ENCODE measurements around the gene SMCO2.
"Not testable (repeated sequence)": the region's sequence is repeated elsewhere in the genome, so short reads cannot be mapped to it uniquely, and the experiment has no call there.

The SMCO2 gene

DNA sequence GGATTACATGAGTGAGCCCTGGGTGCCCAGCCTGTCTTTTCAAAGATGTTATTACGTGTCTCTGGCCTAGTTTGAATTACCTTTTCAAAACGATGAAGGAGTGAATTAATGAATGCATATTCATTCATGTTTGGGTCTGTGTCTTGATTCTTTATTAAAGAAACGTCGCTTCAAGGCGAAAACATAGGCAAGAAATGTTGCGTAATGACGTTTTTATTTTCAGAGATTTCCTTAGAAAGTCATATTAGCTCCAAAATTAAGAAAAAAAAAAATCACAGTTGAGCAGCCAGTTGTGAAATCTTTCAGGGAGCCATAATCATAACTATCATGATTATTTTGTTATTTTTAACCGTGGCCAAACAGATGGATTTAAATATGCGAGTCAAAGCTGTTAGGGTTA, 81.0 kb downstream of the SMCO2 start:
- DNase-seq (ENCODE audit: low spot score), result no peak

DNA sequence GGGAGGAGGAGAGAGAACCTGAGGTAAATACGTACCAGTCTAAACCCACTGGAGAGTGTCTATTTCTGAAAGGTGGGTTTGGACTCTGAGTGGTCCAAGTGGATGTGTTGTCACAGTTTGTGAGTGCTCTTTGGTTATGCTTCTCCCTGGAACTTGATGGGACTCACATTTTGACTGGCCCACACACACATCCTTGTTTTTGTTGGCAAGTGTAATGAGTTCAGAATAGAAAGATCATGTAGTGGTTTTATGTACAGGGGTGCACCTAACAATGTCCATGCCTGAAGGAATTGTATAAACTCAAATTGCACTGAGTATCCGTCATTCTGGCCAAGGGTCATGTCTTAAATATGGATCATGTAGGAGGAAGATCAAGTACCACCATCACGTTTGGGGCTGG, 82.3 kb downstream of the SMCO2 start:
- DNase-seq (ENCODE audit: low spot score), result no peak

DNA sequence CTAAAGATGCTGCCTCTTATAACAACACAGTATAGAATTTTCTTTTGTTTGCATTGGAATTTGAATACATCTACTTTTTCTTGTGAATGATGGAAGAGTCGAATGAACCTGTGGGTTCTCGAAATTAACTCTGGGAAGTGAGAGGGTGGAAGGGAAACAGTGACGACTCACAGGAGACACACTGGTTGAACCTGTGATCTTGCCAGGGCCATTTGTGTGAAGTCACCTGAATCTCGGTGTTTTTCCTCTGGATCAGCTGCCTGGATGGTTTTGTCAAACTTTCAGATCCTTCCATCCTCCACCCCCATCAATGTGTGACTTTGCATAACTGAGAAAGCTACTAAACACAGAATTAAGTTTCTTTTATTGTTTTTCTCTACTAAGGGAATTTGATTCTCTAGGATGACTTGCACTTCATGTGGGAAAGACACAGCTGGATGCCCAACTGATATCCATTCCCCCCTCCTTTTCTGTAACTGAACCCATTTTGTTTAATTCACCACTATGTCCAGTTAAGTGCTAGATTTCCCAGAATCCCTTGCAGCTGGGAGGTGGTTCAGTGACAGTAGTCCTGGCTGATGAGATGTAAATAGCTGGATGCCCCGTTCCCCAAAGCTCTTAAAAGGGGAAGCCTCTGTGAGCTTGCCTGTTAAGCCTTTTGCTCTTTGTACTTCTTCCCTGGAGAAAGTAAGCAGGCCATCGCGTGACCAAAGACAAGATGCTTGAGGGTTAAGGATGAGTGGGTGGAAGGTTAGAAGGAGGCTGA, 83.8 kb downstream of the SMCO2 start:
- DNase-seq (ENCODE audit: low spot score), result no peak

DNA sequence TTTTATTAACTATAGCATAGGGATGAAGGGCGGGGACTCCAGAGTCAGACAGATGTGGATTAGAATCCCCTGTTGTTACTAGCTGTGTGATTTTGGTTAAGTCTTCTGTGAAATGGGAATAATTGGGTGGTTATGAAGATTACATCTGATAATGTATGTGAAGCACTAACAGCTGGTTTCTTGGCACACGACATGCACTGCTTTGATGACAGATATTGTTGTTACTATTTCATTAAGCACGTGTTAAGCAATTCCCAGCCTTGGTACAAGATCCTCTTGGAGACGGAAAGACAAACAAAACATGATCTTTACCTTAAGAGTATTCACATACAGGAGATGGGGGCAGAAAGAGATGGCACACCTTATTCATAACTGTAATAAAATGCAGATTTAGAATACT, 85.4 kb downstream of the SMCO2 start:
- DNase-seq (ENCODE audit: low spot score), result no peak

DNA sequence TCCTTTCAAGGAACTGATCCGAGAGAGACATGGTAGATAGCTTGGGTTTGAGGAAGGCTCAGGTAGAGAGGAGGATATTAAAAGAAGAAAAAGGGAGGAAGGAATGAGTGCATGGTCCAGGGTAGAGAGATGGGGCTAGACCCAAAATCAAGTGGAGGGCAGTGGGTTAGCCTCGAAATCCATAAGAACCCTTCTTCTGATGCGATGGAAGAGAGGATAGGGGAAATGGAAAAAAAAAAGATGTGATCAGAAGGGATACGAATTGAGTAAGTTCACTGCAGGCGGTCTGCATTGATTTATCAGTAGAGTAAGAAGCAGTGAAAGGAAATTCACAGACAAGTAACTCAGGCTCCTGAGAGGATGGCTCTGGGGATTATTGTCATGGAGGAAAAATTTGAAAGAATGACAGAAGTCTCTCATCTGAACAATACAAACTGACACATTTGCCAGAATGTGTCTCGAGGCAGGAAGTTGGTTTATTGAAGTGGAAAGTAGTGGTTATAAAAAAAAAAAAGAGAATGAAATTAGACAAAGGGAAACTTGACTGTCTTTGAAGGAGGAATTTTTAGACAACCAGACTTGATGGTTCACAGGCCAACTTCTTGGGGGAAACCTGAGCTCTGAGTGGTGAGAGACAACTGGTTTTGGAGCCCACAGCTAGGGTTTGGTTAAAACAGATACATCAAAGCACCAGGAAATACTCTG, 87.7 kb downstream of the SMCO2 start:
- DNase-seq (ENCODE audit: low spot score), result no peak

DNA sequence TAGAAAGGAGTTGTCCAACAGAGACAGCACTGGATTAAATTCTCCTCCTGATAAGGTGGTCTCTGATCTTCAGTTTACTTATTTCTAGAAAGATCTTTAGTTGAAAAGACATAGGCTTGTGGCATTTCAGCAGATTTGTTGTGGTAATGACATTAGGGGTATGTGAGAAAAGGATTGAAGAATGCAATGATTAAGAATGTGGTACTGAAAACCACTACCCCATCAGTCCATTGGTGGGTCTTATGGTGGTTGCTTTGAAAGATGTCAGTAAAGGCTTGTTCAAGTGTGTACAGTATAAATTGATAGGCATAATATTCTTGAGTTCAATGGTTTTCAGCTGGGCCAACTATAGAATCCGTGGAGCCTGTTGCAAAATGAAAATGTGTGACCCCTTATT, 88.2 kb downstream of the SMCO2 start:
- no peak for DNase-seq (ENCODE audit: low spot score)

DNA sequence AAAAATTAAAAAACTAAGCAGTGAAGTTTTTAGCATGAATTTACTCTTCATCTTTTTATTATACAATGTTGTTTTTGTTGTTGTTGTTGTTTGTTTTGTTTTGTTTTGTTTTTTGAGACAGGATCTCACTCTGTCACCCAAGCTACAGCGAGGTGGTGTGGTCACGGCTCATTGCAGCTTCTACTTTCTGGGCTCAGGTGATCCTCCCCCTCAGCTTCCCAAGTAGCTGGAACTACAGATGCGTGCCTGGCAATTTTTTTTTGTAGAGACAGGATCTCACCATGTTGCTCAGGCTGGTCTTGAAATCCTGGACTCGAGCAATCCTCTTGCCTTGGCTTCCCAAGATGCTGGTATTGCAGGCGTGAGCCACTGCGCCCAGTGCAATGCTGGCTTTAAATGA, 88.8 kb downstream of the SMCO2 start:
- DNase-seq (ENCODE audit: low spot score), result no peak

DNA sequence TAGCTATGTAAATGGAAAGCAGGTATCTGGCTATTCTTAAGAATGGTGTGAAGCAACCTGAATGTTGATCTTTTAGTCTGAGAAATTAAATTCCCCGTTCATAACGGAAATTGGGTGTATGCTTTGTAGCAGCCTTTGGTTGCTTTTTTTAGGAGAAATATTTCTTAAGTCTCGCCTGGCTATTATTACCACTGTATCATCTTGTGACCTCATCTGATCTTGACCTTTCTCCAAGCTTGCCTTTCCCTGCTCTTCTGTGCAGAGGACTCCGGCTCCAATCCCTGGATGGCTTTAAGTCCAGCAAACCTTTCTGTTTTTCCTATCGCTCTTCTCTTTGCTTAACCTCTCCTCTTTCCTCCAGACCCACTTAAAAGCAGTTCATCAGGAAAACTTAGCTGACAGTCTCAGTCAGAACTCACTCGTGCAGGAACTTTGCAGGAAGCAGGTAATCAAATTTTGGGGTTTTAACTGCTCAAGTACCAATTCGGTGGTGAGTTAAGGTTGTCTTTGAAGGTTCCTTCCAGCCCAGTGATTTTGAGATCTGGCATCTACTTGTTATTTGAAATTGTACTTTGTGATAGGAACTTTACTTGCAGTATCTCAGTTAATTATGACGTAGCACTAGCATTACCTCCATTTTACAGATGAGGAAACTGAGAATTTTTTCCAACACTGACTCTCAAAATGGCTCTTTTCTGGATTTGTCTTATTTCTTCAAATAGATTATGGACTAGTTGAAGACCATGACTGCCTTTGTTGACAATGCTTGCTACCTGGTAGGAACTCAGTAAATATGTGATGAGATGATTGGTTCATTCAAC, 91.5 kb downstream of the SMCO2 start:
- no peak for DNase-seq (ENCODE audit: low spot score)

DNA sequence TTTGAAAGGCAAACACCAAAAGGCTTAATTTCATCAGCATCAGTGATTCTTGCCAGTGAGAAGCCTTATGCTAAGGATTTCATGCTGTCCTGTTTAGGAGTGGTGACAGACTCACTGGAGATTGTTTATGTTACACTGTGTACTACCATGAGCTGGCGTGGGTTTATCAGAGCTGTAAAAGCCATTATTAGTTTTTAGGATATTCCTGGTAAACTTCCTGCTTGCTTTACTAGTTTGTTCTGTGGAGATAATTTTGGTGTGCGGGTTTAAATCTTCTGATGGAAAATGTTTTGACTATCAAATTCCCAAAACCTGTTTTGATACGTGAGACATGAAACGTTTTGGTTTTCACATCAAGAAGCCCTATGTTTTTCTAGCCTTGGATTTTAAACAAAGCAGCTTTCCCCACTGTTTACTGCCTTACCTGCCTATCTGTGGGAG, 92.7 kb downstream of the SMCO2 start:
- DNase-seq (ENCODE audit: low spot score), result no peak

DNA sequence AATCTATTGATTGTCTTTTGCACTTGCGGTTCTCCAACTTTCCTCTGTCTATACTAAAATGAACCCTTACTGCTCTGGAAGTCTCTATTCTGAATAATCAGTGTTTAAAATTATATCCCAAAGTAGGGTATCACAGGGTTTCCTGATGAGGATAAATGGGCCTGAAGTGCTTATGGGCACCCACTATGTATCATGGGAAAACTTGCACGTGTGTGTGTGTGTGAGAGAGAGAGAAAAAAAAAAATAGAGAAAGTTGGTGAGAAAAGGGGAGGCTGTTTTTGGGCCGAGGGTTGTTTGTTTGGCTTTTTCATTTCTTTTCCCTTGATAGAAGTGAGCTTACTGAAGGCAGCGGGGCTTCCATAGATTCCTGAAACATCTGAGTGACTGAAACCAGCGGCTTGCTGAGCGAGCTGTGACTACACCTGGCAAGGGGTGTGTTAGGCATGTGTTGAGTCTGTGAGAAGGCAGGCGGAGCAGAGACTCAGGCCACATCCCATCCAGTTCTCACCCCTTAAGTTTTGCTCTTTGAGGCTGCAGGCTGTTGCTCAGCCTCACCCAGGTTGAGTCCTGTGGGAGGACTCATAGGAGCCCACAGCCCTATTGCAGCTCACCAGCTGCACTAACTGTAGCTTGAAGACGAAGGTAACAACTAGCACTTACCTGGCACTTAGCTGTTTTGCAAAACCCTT, 94.6 kb downstream of the SMCO2 start:
- no peak for DNase-seq (ENCODE audit: low spot score)

DNA sequence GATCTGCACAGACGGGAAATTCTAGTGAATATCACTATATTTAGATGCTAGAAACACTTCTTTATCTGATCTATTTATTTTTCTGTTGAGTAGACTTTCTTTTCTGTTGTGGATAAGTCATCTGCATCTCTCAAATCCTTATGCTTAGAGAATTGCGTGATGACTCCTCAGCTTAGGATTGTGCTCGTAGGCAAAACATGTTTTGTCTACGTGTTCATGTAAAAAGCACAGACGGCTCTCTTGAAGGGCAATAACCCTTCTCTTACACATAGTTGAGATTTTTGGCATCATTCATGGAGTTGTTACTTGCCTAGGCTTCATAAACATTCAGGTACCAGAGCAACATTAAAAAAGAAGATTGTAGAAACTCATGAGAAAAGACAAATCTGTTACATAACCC, 96.1 kb downstream of the SMCO2 start:
- DNase-seq (ENCODE audit: low spot score), result no peak

DNA sequence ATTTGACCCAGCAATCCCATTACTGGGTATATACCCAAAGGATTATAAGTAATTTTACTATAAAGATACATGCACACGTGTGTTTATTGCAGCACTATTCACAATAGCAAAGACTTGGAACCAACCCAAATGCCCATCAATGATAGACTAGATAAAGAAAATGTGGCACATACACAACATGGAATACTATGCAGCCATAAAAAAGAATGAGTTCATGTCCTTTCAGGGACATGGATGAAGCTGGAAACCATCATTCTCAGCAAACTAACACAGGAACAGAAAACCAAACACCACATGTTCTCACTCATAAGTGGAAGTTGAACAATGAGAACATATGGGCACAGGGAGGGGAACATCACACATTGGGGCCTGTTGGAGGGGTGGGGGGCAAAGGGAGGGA, 98.3 kb downstream of the SMCO2 start:
- DNase-seq (ENCODE audit: low spot score), result not testable (repeated sequence)

DNA sequence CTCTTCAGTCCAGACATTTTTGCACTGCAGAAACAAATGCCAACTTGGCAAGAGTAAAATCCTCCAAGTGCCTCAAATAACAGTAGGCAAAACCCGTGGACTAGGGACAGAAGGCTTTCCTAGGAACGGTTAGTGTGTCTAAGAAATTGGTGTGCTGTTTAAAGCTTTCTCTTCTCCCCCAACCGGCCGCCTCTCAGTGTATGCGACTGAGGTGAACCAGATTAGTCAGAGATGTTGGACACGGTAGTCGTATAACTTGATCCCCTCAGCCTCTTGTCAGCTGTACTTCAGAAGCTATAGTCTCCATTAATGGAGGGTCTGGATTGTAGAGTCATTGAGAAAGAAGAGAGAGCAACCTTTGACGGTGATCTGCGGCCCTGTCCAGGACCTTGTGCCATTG, 99.1 kb downstream of the SMCO2 start:
- no peak for DNase-seq (ENCODE audit: low spot score)

DNA sequence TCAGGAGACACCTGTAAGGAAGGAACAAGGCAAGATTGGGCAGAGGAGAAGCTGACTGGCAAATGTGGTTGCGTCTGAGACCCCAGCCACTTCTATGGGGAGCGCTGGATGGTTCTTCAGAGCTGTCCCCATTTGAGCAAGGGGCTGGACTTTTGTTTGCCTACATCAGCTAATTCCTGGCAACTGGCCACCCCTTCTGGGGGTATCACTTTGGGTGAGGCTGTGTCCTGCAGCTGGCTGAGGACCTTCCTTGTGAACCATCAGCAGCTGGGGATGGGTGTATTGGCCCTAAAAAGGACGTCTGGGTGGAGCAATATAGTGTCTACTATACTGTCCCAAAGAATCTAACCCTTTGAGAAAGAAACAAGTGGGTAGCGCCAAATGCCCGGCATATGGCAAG, 101.1 kb downstream of the SMCO2 start:
- DNase-seq (ENCODE audit: low spot score), result no peak

DNA sequence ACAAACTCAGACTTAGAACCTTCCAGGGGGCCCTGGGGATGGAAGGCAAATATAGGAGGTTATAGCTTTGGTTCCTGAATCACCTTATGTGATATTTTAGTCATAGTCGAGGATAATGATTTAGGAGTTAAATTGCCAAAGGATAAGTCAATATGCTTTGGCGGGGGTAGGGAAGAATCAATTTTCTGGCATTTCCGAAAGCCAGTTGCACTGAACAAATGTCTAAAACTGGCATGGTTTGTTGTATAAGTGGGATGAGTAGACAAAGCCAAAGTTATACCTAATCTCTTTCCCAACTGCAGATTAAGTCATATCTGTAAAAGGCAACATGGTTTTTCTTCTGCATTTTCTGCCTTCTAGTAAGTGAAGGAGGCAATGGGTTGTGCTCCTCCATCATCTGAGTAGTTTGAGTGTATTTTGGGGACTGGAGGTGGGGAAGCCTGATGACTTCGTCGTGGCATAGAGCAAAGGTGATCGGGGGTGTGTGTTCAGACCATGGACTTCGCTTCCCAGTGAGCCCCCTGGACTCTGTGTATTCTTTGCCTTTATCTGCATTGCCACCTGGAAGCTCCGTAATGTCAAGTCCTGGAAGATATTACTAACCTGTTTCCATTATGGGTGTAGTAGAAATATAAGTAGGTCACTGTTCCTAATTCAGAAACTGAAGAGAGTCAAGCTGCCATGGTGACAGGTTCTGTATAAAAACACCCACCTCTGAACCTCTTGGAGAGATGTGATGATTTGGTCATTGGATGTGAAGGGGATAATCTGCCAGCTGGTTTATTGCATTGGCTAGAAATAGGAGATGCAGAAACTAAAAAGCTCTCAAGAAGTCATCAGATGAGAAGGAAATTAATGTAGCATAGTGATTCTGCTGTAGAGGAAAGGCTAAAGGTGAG, 102.0 kb downstream of the SMCO2 start:
- DNase-seq (ENCODE audit: low spot score), result no peak

DNA sequence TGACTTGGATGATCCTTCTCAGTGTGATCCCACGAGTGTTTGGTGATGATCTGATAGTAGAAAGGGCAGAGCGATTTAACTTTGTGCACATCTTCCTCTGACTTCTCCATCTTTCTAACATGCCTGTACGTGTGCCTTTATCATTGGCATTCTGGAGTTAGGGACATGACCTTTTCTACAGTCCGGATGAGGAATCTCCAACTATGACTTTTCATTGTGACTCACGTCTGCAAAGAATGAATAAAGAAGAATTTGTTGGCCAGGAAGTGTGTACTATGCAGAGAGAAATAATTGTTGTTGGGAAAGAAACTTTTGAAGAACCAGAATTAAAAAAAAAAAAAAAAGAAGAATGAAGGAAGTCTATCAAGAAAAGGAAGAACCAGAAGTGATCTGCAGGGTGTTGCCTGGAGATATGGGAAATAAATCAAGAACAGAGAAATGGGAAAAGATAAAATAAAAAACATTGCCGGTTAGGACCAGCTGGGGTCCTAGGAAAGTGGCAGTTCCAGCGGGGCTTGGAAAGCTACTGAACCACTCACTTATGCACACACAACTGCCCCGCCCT, 102.8 kb downstream of the SMCO2 start:
- no peak for DNase-seq (ENCODE audit: low spot score)

DNA sequence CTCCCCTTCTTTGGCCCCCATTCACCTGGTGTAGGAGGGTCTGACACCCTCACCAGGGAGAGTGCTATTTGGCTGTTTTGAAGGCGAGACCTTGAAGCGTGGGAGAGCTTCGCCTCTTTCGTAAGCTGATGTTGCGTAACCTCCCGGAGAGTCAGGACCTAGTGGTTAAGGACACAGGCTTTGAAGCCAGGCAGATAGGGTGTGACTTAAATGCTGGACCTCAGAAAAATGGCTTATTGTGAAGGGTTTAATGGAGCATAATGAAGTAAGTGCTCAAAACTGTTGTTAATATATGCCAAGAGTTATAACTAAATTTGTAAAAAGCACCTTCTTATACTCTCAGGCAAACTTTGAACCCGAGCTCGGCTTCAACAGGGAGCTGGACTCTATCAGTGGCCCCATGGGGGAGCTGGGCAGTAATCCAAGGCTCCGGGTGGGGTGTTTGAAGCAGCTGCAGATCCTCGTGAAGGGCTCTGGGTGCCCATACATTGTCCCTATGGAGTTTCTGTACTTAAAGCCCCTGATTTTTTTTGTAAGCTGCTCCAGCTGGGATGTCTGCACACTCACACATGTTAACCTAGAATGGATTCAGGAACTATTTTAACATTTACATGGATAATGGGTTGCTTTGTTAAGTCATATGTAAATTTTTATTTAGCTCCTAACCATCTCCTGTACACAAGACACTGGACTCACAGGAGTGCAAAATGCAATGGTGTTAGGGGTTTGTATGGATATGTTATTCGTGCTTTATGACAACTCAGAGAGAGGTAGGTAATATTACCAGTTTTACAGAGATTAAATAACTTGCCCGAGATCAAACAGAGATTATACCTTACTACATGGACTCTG, 103.5 kb downstream of the SMCO2 start:
- peak; percentile 79 for DNase-seq (ENCODE audit: low spot score)

DNA sequence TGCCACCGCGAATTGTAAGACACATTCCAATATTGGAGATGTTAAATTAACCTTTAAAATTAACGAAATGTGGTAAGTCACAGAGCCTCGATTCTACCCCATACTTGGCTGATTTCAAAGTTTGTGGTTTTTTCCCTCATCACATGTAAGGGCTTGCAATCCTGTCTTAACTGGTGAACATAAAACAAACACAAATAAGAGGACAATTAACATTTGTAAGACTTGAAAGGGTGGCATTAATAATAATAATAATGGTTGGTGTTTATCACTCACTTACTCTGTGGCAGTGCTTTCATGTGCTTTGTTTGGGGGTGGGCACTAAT, 104.1 kb downstream of the SMCO2 start:
- no peak for DNase-seq (ENCODE audit: low spot score)

DNA sequence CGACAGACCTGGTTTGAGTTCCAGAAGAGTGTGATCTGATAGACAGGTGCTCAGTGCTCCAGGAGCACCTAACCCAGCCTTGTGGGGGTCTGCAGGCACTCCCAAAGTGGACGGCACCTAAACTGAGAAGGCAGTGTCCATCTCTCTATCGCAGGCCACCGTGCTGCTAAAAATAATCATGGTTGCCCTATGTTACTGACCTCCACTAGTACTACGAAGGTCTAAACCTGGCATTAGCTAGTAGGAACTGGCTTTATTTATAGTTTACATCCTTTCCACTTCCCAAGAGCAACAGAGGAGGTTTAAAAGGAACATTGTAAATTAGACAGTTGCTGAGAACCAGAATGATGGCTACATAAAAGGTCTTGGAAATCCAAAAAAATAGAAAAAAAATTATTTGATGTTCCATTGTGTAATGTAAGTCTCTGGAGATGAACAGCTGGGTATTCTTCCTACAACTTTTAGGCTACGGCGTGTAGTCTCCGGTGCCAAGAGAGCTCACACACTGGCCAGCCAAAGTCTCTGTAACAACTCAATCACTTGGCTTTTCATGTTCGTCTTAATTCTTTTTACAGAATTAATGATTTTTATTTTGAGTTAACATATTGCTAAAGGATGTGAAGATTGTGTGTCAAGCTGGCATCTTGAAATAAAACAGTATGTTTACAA, 104.8 kb downstream of the SMCO2 start:
- no peak for DNase-seq (ENCODE audit: low spot score)
